Epithelial cell of esophagus (primary cell): Measurements from ENCODE around the gene SNRNP25.

Experiments
- DNase-seq: peaks from one replicate; pipeline ENCODE4 v3.0.0; 2010; ENCODE audit warnings: low read depth
- H3K4me3 ChIP-seq: 2 replicates; pipeline ENCODE4 v1.5.1; 2011; ENCODE audit warnings: mild to moderate bottlenecking, low read length, control low read depth
- TF ChIP-seq, protein P1 (sequence below): IDR thresholded peaks from 2 replicates; pipeline ENCODE4 v1.5.1; 2011; ENCODE audit warnings: low read depth, mild to moderate bottlenecking, low read length, control low read depth, inconsistent platforms; ENCODE audit not compliant: insufficient read depth; ENCODE audit errors: missing control alignments

The SNRNP25 gene

DNA sequence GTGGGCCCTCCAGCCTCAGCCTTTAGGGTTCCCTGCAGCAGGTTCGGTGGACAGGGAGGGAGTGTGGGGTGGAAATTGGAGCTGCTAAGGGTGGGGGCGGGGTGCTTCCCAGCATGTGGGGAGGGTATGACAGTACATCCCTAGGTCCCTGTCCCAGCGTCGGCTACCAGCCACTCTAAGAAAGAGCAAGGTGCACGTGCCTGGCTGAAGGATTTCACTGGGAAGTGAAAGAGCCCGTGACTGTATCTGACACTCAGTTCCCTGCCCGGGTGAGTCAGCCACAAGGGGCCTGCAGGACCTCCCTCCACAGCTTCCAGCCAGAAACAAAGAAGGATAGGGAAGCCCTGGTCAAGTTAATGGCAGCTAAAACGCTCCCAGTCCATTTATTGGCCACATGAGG, 4.1 kb downstream of the SNRNP25 start:
- no peak overlapping the region for H3K4me3 ChIP-seq
- no peak for DNase-seq
- TF ChIP-seq, protein P1, sequence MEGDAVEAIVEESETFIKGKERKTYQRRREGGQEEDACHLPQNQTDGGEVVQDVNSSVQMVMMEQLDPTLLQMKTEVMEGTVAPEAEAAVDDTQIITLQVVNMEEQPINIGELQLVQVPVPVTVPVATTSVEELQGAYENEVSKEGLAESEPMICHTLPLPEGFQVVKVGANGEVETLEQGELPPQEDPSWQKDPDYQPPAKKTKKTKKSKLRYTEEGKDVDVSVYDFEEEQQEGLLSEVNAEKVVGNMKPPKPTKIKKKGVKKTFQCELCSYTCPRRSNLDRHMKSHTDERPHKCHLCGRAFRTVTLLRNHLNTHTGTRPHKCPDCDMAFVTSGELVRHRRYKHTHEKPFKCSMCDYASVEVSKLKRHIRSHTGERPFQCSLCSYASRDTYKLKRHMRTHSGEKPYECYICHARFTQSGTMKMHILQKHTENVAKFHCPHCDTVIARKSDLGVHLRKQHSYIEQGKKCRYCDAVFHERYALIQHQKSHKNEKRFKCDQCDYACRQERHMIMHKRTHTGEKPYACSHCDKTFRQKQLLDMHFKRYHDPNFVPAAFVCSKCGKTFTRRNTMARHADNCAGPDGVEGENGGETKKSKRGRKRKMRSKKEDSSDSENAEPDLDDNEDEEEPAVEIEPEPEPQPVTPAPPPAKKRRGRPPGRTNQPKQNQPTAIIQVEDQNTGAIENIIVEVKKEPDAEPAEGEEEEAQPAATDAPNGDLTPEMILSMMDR = no peak

DNA sequence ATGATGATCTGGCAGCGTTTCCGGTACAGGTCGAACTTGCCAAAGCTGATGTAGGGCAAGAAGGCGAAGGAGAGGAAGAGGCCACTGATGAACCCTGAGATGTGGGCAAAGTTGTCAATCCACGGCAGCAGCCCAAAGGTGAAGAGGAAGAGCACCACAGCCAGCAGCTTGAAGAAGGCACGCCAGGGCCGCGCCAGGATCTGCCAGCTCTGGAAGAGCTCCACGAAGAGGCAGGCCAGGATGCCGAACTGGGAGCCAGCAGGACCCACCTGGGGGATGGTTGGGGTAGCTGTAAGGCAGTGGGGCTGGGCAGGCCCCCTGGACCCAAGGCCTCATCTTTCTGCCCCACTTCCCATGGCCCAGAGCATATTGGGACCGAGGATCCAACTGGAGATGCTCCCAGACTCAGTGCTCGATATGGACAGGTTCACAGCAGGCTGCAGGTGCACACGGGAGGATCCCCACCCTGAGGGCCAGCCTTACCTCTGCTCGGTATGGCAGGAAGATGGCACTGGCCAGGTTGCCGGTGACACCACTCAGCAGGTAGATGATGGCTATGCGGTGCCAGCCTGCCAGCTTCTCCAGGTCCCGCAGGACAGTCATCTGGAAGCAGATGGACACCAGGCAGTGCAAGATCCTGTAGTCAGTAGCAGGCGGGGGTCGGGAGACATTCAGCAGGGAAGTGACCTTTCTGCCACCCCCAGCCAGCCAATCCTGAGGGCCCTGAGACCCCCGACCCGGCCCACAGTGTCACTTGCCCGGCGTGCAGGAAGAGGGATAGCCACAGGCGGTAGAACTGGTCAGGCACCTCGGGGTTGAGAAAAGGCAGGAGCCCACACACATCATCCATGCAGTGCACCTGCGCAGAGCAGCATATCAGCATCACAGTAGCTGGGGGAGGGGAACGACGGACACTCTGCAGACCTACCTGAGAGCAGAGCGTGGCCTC, 5.1 kb downstream of the SNRNP25 start:
- DNase-seq = no peak
- TF ChIP-seq, protein P1 = no peak
- no peak overlapping the region for H3K4me3 ChIP-seq

DNA sequence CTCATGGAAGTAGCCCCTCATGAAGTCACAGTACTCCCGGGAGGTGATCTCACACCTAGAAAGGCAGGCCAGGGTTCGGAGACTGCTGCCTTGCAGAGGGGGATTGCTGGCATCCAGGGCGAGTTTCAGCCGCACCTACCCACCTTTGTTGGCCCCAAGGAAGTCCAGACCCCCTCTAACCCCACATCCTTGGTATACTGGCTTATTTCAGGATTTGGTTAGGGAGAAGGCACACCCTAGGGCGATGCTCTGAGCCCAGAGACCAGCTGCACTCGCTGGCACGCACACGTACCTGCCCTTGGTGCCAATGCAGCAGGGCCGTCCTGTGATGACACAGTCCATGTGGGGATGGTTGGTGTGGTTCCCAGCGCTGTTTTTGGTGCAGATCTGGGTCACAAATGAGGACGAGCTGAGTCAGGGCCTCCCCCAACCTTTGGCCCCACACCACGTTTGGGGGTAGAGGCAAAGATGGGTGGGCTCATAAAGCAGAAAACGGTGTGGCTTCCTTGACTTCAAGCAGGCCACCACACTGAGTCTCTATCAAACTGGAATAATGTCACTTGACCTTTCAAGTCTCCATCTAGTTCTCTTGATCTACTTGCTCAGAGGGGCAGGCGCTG, 5.9 kb downstream of the SNRNP25 start:
- DNase-seq = no peak
- TF ChIP-seq, protein P1 = no peak
- H3K4me3 ChIP-seq = no peak overlapping the region

DNA sequence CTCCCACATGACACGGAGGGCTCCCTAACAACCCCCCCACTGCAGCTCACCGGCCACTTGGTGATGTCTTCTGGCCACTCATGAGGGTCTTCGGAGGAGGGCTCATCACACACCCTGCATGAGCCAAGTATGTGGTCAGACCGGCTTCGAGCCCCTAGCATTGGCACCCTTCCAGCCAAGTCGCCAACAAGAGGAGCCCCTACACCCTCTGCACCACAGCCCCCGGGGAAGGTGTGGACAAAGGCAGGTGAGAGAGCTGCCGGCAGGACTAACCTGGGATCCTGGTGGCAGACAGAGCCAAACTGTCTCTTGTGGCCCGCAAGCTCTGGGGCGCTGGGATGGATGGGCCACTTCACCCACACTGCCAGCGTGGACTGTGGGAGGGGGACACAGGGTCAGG, 6.5 kb downstream of the SNRNP25 start:
- TF ChIP-seq, protein P1 = no peak
- no peak for DNase-seq
- H3K4me3 ChIP-seq = no peak overlapping the region

DNA sequence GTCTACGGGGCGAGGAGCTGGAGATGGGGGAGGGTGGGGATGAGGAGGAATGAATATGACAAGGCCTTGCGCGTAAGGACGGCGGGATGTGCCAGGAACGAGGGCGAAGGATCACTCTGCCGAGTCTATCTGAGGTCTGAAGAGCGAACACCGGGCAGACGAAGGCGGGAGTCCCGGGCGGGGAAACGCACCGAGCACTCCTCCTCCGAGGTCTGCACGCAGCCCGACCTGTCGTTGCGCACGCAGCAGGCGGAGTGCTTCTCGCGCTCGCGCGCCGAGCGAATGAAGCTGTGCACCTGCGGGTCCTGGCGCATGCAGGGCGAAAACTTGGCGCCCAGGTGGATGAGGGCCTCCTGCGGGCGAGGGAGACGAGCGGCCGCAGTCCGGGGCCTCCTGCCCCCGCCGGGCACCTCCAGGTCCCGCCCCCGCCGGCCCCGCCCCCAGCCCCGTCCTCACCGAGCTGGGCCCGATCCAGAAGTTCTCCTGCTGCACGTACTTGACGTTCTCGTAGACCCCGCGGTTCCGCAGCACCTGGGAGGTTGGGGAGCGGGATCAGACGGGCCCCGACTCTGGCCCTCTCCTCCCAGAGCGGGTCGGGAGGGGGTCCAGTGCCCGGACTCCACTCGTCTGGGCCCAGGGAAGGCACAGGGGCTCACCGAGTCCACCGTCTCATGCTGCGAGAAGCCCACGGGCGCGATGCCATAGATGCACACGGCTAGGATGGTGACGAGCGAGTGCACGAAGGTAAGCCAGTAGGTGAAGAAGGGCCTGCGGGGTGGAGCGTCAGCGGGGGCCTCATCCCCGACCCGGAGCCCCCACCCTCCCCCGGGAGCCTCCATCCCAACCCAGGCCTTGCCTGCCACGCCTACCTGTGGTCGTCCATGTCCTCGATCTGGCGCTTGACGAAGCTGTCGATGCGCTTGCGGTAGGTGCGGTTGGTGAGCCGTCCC, 7.6 kb downstream of the SNRNP25 start:
- H3K4me3 ChIP-seq = no peak overlapping the region
- TF ChIP-seq, protein P1 = no peak
- DNase-seq = no peak

DNA sequence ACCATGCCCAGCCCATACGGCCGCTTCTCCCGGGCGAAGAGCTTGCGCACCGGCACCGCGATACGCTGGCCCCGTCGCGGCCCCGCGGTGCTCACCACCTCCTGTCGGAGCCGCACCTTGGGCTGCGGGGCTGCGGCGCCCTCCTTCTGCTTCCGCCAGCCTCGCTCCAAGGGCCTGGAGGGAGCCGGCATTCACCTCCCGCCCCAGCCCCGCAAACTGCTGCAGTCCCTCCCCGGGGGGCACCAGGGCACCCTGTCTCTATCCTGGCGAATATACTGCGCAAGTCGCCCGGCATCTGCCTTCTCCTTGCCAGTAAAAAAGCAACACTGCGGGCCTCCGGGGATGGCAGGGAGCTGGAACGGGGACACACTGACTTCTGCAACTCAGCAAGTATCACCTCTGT, 8.3 kb downstream of the SNRNP25 start:
- no peak overlapping the region for H3K4me3 ChIP-seq
- TF ChIP-seq, protein P1 = no peak
- no peak for DNase-seq
